Vagina (tissue), 2 donors: ENCODE results near the gene SIK3. TPM values are rescaled to one million over a fixed set of nuclear protein-coding genes. Genes with fewer than 3 reads are reported as not detected.

ENCODE experiments used
- DNase-seq, 2 donors: peaks; one replicate each; pipeline ENCODE4 v3.0.0-alpha.2; 2017; ENCODE audit errors: extremely low spot score in 2 of 2
- H3K27ac ChIP-seq: fragments of 200-600 bp; sonication (generic); one replicate; pipeline ENCODE4 v1.5.1; 2019
- H3K27me3 ChIP-seq: fragments of 200-600 bp; sonication (generic); one replicate; pipeline ENCODE4 v1.5.1; 2019
- H3K36me3 ChIP-seq, 2 donors: fragments of 200-600 bp; sonication (generic); one replicate each; pipeline ENCODE4 v1.5.1; 2017 to 2019
- H3K4me1 ChIP-seq: fragments of 200-600 bp; sonication (generic); one replicate; pipeline ENCODE4 v1.5.1; 2019
- H3K4me3 ChIP-seq, 2 donors: fragments of 200-600 bp; sonication (generic); 1 replicate in 1 of 2; 2 replicates in 1 of 2; pipeline ENCODE4 v1.5.1; 2016 to 2019
- H3K9me3 ChIP-seq: fragments of 200-600 bp; sonication (generic); one replicate; pipeline ENCODE4 v1.5.1; 2019
- POLR2A ChIP-seq, 2 donors: fragments of 450-650 bp; IDR thresholded peaks; one replicate each; pipeline ENCODE4 v1.6.1; 2017; ENCODE audit warnings: antibody characterized with exemption in 2 of 2, mild to moderate bottlenecking in 2 of 2, moderate library complexity in 2 of 2
- POLR2AphosphoS5 ChIP-seq, 2 donors: sonication (generic); formaldehyde crosslinking; IDR thresholded peaks; one replicate each; pipeline ENCODE4 v1.9.0; 2017; ENCODE audit warnings: antibody characterized with exemption in 2 of 2, mild to moderate bottlenecking in 2 of 2, low read depth in 1 of 2; ENCODE audit not compliant: insufficient read depth in 1 of 2
- intact Hi-C: fragments of 100-400 bp; cut with DNase I; formaldehyde crosslinking; loops from one replicate; pipeline ENCODE4 v1.15.1; 2023
- total RNA-seq: library from RNA; depleted of rRNA; stranded (reverse); fragments of >200 nt; gene quantifications from one replicate; pipeline ENCODE4 v1.2.3, GENCODE V29; 2016
- TF ChIP-seq, protein P1 (sequence below), 3 experiments: fragments of 450-650 bp in 2 of 3; fragments of 200-600 bp in 1 of 3; sonication (generic) in 1 of 3; IDR thresholded peaks; one replicate each; pipeline ENCODE4 v1.5.1; 2017 to 2019; ENCODE audit warnings: antibody characterized with exemption in 3 of 3, mild to moderate bottlenecking in 2 of 3, moderate library complexity in 2 of 3

Gene SIK3
- total RNA-seq, 1 donor from 2014 or later = 39.0 TPM

DNA sequence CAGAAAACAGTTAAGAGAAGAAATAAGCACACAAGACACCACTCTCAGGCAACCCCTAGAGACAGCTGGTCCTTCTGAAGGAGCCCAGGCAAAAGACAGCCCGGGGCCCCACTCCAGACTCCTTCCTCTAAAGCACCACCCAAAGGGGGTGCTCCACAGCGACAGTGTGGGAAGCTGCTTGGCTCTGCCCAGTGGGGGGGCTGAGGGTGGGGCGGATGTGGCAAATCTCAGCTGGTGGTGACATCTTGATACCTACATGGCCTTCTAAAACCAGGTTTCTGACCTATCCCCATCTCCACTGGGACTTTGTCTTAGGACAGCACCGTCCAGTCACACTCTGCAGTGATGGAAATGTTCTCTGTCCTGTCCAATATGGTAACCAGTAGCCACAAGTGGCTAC lies 250.6 kb downstream of the SIK3 start:
- Histone ChIP-seq H3K9me3 (no peaks in the 10 kb centered on the region), H3K27ac (no peak overlapping the region), H3K36me3 (peaks cover 6 to 58% of the 10 kb centered on the region in 2 donors), H3K27me3 (no peaks in the 10 kb centered on the region), H3K4me3 (no peak overlapping the region), H3K4me1 (peaks cover 20% of the 10 kb centered on the region)
- TF ChIP-seq, protein P1, sequence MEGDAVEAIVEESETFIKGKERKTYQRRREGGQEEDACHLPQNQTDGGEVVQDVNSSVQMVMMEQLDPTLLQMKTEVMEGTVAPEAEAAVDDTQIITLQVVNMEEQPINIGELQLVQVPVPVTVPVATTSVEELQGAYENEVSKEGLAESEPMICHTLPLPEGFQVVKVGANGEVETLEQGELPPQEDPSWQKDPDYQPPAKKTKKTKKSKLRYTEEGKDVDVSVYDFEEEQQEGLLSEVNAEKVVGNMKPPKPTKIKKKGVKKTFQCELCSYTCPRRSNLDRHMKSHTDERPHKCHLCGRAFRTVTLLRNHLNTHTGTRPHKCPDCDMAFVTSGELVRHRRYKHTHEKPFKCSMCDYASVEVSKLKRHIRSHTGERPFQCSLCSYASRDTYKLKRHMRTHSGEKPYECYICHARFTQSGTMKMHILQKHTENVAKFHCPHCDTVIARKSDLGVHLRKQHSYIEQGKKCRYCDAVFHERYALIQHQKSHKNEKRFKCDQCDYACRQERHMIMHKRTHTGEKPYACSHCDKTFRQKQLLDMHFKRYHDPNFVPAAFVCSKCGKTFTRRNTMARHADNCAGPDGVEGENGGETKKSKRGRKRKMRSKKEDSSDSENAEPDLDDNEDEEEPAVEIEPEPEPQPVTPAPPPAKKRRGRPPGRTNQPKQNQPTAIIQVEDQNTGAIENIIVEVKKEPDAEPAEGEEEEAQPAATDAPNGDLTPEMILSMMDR (IDR thresholded peaks at IDR 0.05) = no peak
- TF ChIP-seq POLR2A (IDR thresholded peaks at IDR 0.05) = no peak
- no peak for TF ChIP-seq POLR2AphosphoS5 (IDR thresholded peaks at IDR 0.05; ENCODE audit: insufficient read depth in 1 of 2, low read depth in 1 of 2)
- no peak for DNase-seq
- intact Hi-C loops = no loop called here

DNA sequence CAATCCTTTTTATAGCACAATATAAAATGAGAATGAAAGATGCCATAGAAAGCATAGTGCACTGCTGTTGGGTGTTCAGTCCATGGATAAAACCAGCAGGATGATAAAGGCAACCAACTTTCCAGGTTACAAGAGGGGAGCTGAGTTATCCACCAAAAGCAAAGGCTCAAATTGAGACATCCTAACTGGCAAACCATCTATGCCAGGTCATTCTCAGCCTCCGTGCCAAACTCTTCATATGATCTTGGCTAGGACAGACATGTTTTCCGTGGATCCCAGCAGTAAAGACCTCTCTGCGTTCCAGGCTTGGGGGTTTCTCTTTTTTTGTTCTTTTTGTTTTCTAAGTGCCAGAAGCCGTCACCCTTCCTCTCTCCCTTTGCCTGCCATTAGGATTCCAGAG lies 253.5 kb downstream of the SIK3 start:
- intact Hi-C loops = no loop called here
- Histone ChIP-seq H3K4me1 (no peaks in the 10 kb centered on the region), H3K9me3 (no peaks in the 10 kb centered on the region), H3K4me3 (no peak overlapping the region), H3K27me3 (no peaks in the 10 kb centered on the region), H3K27ac (no peak overlapping the region), H3K36me3 (peaks cover 6 to 58% of the 10 kb centered on the region in 2 donors)
- TF ChIP-seq, protein P1 (IDR thresholded peaks at IDR 0.05) = no peak
- no peak for TF ChIP-seq POLR2A (IDR thresholded peaks at IDR 0.05)
- no peak for DNase-seq

DNA sequence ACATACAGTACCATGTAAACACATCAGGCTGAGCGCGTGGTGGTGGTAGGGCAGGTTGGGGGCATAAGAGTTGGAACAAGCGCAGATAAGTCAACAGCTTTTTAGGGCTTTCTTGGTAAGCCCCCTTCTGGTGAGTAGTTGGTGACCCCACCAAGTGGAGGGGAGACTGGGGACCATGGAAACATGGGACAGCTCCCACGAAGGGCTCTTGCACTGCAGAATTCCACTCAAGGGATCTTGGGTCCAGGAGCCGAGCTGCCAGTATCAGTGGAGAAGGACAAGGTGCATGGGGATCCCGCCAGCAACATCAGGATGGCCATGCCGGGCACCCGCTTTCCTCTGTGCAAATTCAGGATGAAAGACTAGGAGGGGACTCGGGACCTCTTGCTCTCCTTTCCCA lies 254.6 kb downstream of the SIK3 start:
- Histone ChIP-seq H3K36me3 (peaks cover 6 to 53% of the 10 kb centered on the region in 2 donors), H3K4me1 (no peaks in the 10 kb centered on the region), H3K27ac (no peak overlapping the region), H3K4me3 (no peak overlapping the region), H3K9me3 (no peaks in the 10 kb centered on the region), H3K27me3 (no peaks in the 10 kb centered on the region)
- TF ChIP-seq POLR2AphosphoS5 (IDR thresholded peaks at IDR 0.05; ENCODE audit: insufficient read depth in 1 of 2, low read depth in 1 of 2) (no peak), POLR2A (IDR thresholded peaks at IDR 0.05) (no peak)
- TF ChIP-seq, protein P1 (IDR thresholded peaks at IDR 0.05) = no peak
- no peak for DNase-seq
- intact Hi-C loops = no loop called here

DNA sequence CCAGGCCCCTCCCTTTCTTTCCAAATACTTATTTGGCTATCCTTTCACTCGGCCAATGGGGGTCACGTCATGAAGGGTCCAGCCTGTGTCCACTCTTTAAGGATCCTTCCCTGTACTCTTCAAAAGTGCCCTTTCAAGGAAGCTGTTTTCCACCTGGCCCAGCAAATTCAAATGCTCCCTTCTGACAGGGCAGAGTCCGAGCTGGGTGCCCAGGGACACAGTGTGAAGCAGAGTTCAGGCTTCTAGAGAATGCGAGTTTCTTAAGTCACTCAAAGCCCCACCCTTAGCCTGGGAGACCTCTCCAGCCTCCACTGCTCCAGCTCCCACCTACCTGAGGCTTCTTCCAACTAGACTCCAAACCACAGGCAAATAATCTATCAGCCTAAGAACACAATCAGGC lies 255.3 kb downstream of the SIK3 start:
- TF ChIP-seq, protein P1 (IDR thresholded peaks at IDR 0.05) = no peak
- TF ChIP-seq POLR2A (IDR thresholded peaks at IDR 0.05) (no peak), POLR2AphosphoS5 (IDR thresholded peaks at IDR 0.05; ENCODE audit: insufficient read depth in 1 of 2, low read depth in 1 of 2) (no peak)
- no peak overlapping the region for H3K27ac ChIP-seq
- no peaks in the 10 kb centered on the region for H3K27me3 ChIP-seq
- intact Hi-C loops = no loop called here
- H3K36me3 ChIP-seq = peaks cover 6 to 45% of the 10 kb centered on the region in 2 donors
- no peak overlapping the region for H3K4me3 ChIP-seq
- H3K4me1 ChIP-seq = no peaks in the 10 kb centered on the region
- no peaks in the 10 kb centered on the region for H3K9me3 ChIP-seq
- DNase-seq = no peak

DNA sequence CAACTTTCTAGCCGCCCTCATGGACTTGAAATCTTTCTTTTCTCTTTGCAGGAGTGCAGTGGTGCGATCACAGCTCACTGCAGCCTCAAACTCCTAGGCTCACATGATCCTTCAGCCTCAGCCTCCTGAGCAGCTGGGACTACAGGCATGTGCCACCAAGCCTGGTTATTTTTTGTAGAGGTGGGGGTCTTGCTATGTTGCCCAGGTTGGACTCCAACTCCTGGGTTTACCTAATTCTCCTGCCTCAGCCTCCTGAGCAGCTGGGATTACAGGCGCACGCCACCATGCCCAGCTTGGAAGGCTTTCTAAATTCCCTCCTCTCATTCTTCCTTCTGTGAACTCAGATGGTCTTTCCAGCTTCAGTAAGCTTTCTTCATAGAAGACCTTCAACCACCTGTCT lies 256.1 kb downstream of the SIK3 start:
- TF ChIP-seq POLR2A (IDR thresholded peaks at IDR 0.05) = no peak
- TF ChIP-seq POLR2AphosphoS5 (IDR thresholded peaks at IDR 0.05; ENCODE audit: insufficient read depth in 1 of 2, low read depth in 1 of 2) = no peak
- TF ChIP-seq, protein P1 (IDR thresholded peaks at IDR 0.05) = no peak
- H3K9me3 ChIP-seq = no peaks in the 10 kb centered on the region
- H3K36me3 ChIP-seq = peaks cover 6 to 37% of the 10 kb centered on the region in 2 donors
- no peak for DNase-seq
- H3K4me1 ChIP-seq = no peaks in the 10 kb centered on the region
- no peak overlapping the region for H3K27ac ChIP-seq
- H3K27me3 ChIP-seq = no peaks in the 10 kb centered on the region
- no peak overlapping the region for H3K4me3 ChIP-seq
- intact Hi-C loops = no loop called here
